Left ventricle myocardium inferior (tissue), 1 donor: ENCODE data around the gene LYZL4. TPM values are rescaled to one million over a fixed set of nuclear protein-coding genes. Genes with fewer than 3 reads are reported as not detected.

ENCODE experiments used
- DNase-seq: peaks from one replicate; pipeline ENCODE4 v3.0.0-alpha.2; 2020
- H3K27ac ChIP-seq: fragments of 200-600 bp; replicated peaks from 2 replicates; pipeline ENCODE4 v1.8.0; 2021
- H3K27me3 ChIP-seq: fragments of 200-600 bp; 2 replicates; pipeline ENCODE4 v1.8.0; 2021; ENCODE audit warnings: low read depth
- H3K36me3 ChIP-seq: fragments of 200-600 bp; 2 replicates; pipeline ENCODE4 v1.8.0; 2021
- H3K4me1 ChIP-seq: fragments of 200-600 bp; 2 replicates; pipeline ENCODE4 v1.8.0; 2021
- H3K4me3 ChIP-seq: fragments of 200-600 bp; 2 replicates; pipeline ENCODE4 v1.8.0; 2021; ENCODE audit warnings: mild to moderate bottlenecking, moderate library complexity
- H3K9me3 ChIP-seq: fragments of 200-600 bp; replicated peaks from 2 replicates; pipeline ENCODE4 v1.8.0; 2021
- CTCF ChIP-seq: fragments of 200-600 bp; IDR thresholded peaks from 2 replicates; pipeline ENCODE4 v1.8.0; 2021; ENCODE audit warnings: antibody characterized with exemption, mild to moderate bottlenecking, borderline replicate concordance
- intact Hi-C: fragments of 100-400 bp; cut with micrococcal nuclease; formaldehyde crosslinking; loops from one replicate; pipeline ENCODE4 v1.11.0; 2022
- total RNA-seq: library from RNA; stranded (reverse); fragmentation: NEBNext Ultra II Directional; extraction: Animal tissue kit (Norgen Biotek cat#: 25700); gene quantifications from one replicate; pipeline ENCODE4 v1.2.1, GENCODE V29; 2021
- donor health status: DM: no; HTN: yes; CAD: no; lungs with severe emphysema.

The LYZL4 gene
- total RNA-seq, 1 donor from 2014 or later, result not detected

GRCh38 chr3:42442640-42443039 is 32.2 kb upstream of the LYZL4 start:
- Histone ChIP-seq H3K4me1 (no peaks in the 10 kb centered on the region), H3K36me3 (no peaks in the 10 kb centered on the region), H3K27ac (no peak overlapping the region), H3K4me3 (no peak overlapping the region), H3K9me3 (no peaks in the 10 kb centered on the region), H3K27me3 (peaks cover 43% of the 10 kb centered on the region)
- TF ChIP-seq CTCF, result no peak
- no peak for DNase-seq
- intact Hi-C loops, result loop anchor here (5.0 to 10.0 kb wide), 2 partner anchors 195 to 548 kb away; no protein-coding TSS in a partner anchor

DNA sequence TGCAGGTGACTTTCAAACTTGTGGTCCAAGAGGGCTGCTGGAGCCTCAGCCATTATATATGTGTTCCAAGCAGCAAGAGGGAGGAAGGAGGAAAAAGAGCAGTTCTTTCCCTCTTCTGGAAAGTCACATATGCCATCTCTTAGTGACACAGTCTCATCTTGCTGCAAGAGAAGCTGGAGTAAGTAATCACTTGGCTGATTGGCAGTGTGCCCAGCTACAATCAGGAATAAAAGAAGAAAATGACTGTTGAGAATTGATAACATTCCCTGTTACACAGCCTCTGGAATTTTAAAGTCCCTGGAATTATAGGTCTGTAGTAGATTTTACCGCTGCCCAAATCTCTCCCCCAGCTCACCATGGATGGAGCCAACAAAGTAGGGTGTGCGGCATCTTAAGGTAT is 31.4 kb upstream of the LYZL4 start:
- Histone ChIP-seq H3K27me3 (peaks cover 43% of the 10 kb centered on the region), H3K36me3 (no peaks in the 10 kb centered on the region), H3K4me1 (no peaks in the 10 kb centered on the region), H3K4me3 (no peak overlapping the region), H3K9me3 (no peaks in the 10 kb centered on the region), H3K27ac (no peak overlapping the region)
- DNase-seq, result no peak
- TF ChIP-seq CTCF, result no peak
- intact Hi-C loops, result loop anchor here (5.0 to 10.0 kb wide), 2 partner anchors 194 to 547 kb away; no protein-coding TSS in a partner anchor

- no peaks in the 10 kb centered on the region for H3K4me1 ChIP-seq
- no peak overlapping the region for H3K27ac ChIP-seq
- H3K4me3 ChIP-seq, result no peak overlapping the region
- no peaks in the 10 kb centered on the region for H3K9me3 ChIP-seq
- no peak for TF ChIP-seq CTCF
- peaks cover 43% of the 10 kb centered on the region for H3K27me3 ChIP-seq
- H3K36me3 ChIP-seq, result no peaks in the 10 kb centered on the region
- no peak for DNase-seq
- intact Hi-C loops, result loop anchor here (5.0 to 10.0 kb wide), 2 partner anchors 194 to 546 kb away; no protein-coding TSS in a partner anchor
Observed at GRCh38 chr3:42440924-42441323, 30.5 kb upstream of the LYZL4 start.

- intact Hi-C loops, result loop anchor here (5.0 to 10.0 kb wide), 2 partner anchors 192 to 545 kb away; no protein-coding TSS in a partner anchor
- Histone ChIP-seq H3K4me3 (no peak overlapping the region), H3K36me3 (no peaks in the 10 kb centered on the region), H3K27ac (no peak overlapping the region), H3K4me1 (no peaks in the 10 kb centered on the region), H3K9me3 (no peaks in the 10 kb centered on the region), H3K27me3 (peaks cover 40% of the 10 kb centered on the region)
- DNase-seq, result no peak
- no peak for TF ChIP-seq CTCF
Observed at GRCh38 chr3:42439261-42440115, 29.1 kb upstream of the LYZL4 start.

- Histone ChIP-seq H3K9me3 (peaks cover under 1% of the 10 kb centered on the region), H3K27ac (no peak overlapping the region), H3K4me3 (no peak overlapping the region), H3K36me3 (no peaks in the 10 kb centered on the region), H3K4me1 (no peaks in the 10 kb centered on the region), H3K27me3 (peaks cover 39% of the 10 kb centered on the region)
- DNase-seq, result no peak
- intact Hi-C loops, result no loop called here
- TF ChIP-seq CTCF, result no peak
Observed at GRCh38 chr3:42438758-42439157, 28.3 kb upstream of the LYZL4 start.
